Stimulated activated CD8-positive, alpha-beta memory T cell treated with anti-CD3 and anti-CD28 coated beads, Interleukin-15, amount 100 ng/mL, for 4 hours (primary cell): ENCODE data around the gene SDCBP2.

Experiments used
- DNase-seq, 2 donors: peaks; one replicate each; pipeline ENCODE4 v3.0.0-alpha.2; 2020; ENCODE audit warnings: low read depth in 2 of 2

The SDCBP2 gene, protein sequence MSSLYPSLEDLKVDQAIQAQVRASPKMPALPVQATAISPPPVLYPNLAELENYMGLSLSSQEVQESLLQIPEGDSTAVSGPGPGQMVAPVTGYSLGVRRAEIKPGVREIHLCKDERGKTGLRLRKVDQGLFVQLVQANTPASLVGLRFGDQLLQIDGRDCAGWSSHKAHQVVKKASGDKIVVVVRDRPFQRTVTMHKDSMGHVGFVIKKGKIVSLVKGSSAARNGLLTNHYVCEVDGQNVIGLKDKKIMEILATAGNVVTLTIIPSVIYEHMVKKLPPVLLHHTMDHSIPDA

DNA sequence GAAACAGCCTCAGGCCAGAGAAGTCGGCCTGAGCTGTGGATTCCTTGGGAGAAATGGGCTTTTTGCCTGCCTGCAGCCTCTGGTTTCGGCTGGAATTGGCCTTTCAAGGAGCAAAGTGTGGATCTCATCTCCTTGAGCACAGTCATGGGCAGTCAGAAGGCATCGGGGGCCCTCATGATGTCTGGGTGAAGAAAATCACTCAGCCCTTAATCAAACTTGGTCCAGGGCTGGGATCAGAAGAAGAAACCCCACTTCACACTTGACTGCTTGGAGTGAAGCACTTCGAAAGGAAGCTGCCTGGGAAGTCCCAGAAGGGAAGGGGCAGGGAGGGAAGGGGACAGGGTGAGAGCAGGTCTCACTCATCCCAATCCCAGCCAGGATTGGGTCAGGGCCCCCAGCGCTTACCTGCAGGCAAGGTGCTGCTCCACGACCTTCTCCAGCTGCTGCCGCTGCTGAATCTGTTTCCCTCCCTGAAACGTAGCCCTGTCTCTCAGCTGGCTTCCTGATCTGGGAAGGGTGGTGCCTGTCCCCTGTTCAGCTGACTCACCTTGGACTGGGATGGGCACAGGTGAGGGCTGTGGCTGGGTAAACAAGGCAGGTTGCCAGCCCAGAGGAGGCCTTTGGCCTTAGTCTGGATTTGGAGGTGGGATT lies at the start of gene SDCBP2:
TSS of gene SDCBP2 (minus strand) at position 460 of the 651 bp plus-strand sequence. CDS start 8,723 bp downstream, outside the sequence.
- DNase-seq: no peak

DNA sequence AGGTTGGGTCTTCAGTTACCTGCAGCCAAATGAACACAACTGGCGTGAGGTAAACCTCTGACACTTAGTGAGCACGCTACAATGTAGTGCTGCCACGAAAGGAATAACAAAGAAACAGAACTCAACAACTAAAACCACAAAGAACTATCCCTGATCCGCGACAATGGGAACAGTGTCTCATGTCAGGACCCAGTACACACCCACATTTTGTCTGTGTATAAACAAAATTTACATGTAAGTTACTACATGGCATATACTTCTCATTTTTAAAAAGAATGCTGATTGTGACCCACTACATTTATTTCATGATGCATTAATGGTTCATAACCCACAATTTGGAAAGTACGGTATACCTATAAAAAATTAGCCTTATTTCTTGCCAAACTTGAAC lies 49.8 kb upstream of the SDCBP2 start:
- DNase-seq: no peak

DNA sequence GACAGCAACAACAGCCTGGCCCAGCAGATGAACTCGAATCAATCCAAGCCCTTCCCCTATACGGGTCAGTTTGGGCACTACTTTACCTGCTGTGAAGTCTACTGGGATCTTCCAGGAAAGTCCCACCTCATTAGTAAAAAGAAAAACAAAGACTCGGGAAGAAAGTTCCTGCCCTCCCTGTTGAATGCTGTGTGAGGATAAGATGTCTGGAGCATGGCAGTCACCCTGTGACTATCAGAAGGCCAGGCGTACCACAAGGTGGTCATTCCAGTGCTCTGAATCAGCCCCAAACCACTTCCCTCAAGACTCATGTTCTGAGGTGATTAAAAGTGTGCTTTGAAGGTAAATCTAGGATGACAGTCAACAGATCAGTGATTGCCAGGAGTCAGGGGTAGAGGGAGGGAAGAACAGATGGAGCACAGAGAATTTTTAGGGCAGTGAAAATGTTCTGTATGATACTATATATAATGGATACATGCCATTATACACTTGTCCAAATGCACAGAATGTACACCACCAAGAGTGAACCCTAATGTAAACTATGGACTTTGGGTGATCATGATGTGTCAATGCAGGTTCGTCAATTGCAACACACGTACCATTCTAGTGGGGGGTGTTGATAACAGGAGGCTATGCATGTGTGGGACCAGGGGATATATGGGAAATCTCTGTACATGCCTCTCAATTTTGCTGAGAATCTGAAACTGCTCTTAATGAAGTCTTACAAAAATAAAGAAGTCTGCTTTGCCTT lies 49.2 kb upstream of the SDCBP2 start:
- no peak for DNase-seq

DNA sequence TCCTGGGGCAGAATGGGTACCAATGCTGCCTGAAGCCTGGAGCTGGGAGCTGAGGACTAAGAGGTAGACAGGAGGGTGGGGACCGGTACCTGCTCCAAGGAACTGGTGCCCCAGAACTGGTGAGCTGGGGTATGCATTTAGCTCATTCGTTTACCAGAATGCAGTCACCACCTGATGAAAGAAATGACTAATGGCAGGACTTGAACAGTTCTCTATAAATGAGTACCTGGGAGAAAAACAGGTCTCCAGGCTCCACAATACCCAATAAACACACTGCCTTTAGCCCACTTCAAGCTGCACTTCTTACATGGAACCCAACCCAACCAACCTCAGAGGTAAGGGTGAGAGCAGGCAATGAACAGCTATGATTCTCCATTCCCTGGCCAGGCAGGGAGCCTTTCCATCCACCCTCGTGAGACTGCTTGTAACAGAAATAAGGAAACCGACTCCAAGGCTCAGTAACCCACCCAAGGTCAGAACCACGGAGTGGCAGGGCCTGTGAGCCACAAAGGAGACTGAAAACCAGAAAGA lies 48.5 kb upstream of the SDCBP2 start:
- DNase-seq: no peak

DNA sequence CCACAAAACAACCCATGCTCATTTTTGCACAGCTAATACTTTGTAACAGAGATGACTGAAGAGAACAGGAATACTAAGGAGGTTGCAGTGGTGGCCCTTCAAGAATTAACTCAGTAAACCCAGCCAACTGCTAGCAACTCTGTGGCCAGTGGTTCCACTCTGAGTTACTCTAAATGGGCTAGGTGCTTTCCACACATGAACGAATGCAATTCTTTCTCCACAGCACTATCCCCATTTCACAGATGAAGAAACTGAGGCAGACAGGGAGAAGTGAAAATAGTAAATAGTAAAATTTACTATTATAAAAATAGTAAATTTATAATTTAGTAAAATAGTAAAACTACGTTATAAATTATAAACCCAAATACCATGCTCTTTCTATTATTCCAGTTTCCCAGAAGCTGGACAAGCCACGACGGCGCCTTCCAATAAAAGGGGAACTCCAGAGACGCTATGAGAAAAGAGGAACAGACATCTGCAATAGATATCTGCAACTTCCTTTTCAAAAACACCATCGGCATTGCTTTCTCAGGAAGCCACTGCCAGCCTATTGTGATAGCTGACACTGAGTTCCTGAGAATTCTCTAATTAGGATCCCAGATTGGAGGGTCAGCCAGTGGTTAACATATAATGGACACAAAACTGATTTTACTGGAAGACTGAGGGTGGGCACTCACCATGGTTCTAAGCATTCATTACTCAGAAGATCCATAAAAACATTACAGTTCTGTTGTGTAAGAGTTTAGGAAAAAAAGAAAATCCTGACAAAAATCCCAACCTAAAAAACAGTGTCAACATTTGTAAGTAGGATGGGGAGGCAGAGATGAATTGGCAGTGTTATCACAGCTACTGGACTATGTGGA lies 47.7 kb upstream of the SDCBP2 start:
- no peak for DNase-seq

DNA sequence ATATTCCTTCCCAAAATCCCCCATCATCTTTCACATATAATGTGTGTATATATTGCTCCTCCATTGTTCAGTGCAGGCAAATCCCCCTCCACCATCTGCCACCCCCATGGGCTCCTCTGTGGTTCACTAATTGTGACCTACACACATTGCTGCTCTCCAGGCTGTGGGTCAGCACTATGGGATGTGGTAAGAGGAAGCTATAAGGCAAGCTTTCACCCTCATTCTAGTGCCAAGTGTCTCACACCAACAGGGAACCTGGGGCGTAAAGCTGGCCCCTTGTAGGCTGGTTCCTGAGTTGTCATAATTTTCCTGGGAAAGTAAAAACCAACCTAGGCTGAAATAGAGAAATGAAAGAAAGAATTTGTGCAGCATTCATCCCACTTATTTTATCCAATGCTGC lies 47.1 kb upstream of the SDCBP2 start:
- no peak for DNase-seq

DNA sequence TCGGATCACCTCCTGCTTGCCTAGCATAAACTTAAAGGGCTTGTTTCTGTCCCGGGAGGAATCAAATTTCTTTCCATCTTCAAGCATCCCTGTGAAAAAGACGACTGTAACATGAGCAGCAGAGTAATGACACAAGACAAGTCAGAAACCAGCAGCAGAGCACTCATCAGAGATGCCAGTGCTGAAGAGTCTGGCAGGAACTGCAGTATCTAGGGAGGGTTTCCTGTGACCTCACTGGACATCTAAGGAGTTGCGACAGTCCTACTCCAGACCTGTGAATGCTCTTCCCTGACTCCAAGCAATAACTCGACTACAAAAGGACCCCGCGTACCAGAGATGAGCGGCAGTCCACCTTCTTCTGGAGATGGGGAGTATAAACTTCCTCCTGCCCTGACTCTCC lies 46.6 kb upstream of the SDCBP2 start:
- DNase-seq: no peak

DNA sequence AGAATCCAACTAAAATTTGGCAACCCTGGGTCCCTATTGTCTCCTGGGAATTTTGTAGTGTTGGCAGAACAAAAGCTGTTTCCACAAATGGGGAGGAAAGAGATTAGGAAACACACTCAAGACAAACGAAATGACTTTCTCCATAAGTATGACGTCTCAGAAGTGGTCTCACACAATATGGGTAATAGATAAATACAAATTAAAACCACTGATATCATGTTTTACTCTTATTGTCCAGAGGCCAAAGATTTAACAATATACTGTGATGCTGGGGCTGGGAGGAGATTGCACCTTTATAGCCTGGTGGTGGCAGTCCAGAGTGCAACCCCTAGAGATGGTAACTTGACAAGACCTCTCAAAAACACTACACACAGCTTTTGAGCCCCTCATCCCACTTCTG lies 45.3 kb upstream of the SDCBP2 start:
- DNase-seq: no peak

DNA sequence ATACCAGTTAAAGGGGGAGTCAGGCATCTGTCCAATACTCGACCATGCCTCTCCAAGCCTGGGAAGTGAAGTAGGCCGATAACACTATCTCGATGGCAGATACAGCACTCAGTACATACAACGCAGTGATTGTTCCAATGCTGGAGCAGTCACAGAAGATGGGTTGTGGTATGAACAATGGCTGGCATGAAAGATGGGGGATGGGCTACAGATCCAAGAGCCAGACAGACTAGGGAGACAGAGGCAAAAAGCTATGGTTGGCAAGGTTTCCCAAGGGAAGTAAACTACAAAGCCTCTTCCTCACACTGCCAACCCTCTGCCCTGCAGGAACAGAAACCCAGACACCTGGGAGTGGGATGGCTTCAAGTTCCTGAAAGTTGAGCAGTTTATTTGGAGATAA lies 44.7 kb upstream of the SDCBP2 start:
- DNase-seq: no peak

DNA sequence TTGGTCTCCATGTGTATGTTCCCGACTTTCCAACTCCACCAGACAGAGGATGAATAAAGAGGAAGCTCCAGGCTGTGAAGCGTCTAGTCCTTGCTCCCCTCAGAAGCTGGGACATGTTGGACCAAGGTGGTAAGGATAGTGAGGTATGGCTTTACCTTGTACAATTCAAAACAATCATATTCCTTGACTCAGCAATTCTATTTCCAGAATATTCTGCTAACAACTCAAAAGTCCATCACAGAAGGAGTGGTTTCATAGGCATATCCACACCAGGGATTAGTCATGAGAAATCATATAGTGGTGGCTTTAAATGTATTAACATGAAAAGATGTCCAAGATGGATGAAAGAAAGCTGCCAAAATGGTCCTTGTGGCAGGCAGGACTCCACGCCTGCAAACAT lies 44.1 kb upstream of the SDCBP2 start:
- DNase-seq: no peak

DNA sequence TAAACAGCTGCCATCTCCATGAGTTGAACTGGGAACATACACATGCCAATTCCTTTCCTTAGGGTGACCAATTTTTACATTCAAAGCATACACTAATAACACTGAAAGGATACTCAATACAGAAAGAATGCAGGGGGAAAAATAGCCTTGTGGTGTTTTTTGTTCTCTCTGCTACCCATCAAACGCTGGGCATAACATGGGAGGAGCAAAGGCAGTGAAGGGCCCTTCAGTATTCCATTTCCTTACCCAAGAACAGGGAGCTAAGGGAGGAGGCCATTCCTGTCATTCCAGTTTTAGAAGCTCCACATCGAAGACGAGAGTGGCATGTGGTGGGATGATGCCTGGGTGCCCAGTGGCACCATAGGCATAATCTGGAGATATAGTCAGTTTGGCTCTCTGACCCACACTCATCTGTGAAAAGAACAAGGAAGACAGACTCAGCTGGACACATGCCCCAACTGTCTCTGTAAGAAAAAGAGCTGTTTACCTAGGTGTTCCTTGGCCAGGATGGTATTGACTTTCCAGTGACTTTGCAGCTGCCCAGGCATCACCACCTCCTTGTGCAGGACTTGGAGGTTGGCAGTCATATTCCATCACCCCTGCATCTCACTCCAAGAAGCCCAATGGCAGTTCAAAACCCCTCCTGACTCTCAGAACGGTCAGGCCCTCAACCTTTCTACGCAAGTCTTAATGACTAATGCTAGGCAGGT lies 43.0 kb upstream of the SDCBP2 start:
- DNase-seq: no peak

DNA sequence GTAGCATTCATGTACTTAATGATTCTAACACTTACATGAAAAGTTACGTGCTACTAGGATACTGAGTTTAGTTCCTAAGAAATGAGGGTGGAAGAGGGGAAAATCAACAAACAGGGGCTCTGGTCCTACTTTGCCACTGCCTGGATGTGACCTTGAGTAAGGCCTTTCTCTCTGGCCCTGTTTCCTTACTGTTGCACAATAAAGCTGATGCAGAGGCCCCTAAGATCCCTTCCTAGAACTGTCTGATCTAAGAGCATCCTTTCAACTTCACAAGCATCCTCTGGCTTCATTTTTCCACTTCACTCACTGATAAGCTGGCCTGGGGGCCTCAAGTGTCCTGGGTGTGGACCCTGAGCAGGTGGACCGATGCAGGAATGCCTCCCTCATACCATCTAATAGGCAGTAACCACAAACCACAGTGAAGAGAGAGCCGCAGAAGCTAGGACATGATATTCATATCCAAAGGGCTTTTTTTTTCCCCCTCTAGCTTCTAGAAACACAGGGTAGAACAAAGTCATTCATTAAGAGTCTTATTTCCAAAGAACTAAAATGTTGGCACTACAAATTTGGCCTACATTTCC lies 42.4 kb upstream of the SDCBP2 start:
- DNase-seq: no peak

DNA sequence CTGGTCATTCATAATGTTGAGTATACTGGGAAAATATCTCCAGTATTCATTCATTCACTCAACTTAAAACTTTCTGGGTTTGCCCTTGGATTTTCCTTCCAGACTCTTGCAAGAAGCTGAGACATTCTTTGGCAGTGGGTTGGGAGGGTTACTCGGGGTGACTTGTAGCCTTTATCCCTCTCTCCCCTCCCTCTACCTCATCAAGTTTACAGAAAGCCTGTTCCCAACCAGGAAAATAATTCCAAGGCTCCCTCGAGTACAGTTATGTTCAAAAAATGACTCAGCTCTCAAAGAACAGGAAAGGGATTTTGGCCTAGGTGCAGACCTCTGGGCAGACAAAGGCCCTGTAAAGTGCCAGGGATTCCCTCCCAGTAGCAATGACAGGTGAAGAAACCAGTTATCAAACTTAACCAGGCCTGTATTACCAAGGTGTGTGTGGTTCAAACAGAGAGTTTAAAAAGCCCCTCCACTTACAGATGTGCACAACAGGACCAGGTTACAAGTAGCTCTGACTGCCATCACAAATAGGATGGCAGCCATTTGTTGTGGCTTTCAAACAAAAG lies 41.7 kb upstream of the SDCBP2 start:
- DNase-seq: no peak

DNA sequence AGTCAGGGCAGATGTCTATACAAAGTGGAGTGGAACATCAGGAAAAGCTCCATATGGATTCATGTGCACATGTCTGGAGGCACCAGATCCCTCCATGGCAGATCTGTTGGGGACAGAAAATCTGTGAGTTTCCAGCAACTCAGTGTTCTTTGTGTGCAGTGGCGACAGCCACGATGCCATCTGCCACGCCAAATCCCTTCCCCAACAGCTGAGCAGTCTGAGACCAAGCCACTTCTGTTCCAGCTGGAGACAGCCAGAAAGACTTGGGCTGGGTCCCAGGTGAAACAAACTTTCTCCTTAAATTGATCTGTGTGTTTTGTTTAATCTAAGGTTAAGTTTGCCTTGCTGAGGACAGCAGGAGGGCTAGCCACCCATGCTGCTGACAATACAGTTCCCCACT lies 41.0 kb upstream of the SDCBP2 start:
- no peak for DNase-seq

DNA sequence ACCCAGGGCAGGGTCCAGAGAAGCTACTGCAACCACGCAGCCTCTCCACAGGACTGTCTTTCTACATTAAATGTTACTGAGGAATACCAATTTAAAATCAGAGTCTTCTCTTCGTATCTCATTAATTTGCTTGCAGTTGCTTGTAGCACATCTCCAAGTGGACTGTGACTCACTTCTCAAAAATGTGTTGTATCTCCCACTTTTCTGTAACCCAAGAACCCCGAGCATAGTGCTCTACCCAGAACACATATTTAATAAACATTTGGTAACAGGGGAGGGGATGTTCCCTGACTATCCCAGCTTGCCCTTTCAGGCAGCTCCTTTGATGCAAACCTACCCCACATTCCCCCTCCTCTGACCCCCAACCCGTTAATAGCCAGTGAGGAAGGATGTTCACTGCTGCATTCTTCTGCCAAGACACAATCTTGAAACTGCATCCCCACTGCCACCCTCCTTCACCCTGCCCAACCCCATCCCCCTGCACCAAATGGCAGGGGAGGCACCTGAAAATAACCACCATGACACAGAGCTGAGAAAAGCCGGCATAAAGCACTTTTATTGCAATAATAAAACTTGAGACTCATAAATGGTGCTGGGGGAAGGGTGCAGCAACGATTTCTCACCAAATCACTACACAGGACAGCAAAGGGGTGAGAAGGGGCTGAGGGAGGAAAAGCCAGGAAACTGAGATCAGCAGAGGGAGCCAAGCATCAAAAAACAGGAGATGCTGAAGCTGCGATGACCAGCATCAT lies 39.7 kb upstream of the SDCBP2 start:
- DNase-seq: no peak

DNA sequence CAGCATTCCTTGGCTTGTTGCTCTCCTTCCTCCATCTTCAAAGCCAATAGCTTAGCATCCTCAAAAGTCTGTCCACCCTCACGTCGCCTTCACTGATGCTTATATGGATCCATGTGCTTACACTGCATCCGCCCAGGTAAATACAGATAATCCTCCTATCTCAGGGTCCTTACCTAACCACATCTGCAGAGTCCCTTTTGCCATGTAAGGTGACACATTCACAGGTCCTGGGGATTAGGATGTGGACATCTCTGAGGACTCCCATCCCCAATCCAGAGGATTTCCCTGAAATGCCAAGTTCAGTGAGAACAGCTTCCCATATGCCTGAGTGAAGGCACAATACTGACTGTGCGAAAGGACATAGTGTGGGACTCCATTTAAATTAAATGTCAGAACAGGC lies 38.5 kb upstream of the SDCBP2 start:
- no peak for DNase-seq

DNA sequence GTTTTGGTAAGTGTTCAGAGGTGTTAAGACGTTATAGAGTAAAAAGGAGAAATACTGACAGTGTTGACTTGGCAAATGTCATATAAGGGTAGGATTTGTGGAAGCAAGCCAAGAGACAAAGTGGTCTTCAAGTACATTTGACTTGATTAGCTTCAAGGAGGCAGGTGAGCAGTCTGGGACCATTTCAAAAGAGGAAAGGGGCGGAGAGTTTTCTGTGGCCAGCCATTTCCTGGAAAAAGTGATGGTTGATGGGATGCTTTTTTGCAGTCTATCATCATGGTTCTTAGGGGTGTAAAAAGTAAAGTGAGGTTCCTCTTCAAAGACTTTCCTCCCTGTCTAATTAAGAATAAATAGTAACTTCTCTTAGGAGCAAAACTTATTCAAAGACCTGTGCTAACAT lies 35.2 kb upstream of the SDCBP2 start:
- DNase-seq: no peak

DNA sequence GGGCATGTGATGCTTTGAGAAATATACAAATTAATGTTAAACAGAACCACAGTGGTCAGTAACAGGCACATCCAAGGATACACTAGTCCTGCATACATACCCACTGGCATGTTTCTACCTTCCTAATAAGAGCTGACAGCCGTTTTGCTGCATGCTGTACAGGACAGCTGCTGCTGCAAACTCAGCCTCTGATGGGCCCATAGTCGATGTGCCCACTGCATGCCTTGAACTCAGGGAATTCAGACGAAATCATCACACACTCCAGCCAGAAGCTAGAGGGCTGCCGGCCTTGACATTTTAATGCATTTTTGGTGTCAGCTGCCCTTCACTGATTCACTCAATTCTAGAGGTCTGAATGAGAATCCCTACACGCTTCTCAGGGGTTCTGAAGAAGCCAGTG lies 34.6 kb upstream of the SDCBP2 start:
- DNase-seq: no peak

DNA sequence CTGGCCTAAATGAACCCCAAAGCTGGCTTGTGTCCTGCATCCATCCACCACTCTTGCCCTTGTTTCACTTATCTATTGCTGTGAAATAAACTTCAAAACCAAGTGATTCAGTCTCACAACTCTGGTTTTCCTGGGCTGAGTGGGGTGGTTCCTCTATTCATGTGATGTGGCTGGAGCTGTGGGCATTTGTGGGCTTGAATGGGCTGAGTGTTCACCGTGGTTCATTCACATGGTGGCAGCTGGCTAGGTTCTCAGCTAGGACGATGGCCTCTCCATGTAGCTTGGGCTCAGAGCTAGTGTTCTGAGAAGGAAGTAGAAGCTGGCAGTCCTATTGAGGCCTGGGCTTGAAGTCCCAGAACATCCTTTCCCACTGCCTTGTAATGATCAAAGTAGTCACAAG lies 33.5 kb upstream of the SDCBP2 start:
- no peak for DNase-seq
